Hindlimb muscle (tissue), 1 donor: Measurements from ENCODE around the gene FOXRED2. TPM values are rescaled to one million over a fixed set of nuclear protein-coding genes. Genes with fewer than 3 reads are reported as not detected.
"Not testable (repeated sequence)": the region's sequence is repeated elsewhere in the genome, so short reads cannot be mapped to it uniquely, and the experiment has no call there.

Experiments
- DNase-seq: peaks from one replicate; pipeline ENCODE4 v3.0.0-alpha.2; 2013
- polyA plus RNA-seq: library from polyadenylated mRNA; unstranded; fragments of 120-200 nt; gene quantifications from one replicate; pipeline ENCODE4 v1.2.1, GENCODE V29; 2013; ENCODE audit not compliant: insufficient read length

FOXRED2 gene
- polyA plus RNA-seq, 1 donor = 23.0 TPM

- DNase-seq = no peak
These were observed 37.6 kb downstream of the FOXRED2 start for GRCh38 chr22:36469094-36469710.

GRCh38 chr22:36467946-36468345 lies 38.9 kb downstream of the FOXRED2 start:
- DNase-seq = no peak

GRCh38 chr22:36467042-36467810 lies 39.6 kb downstream of the FOXRED2 start:
- no peak for DNase-seq

GRCh38 chr22:36466258-36466657 lies 40.6 kb downstream of the FOXRED2 start:
- DNase-seq = no peak

- no peak for DNase-seq
These were observed 41.4 kb downstream of the FOXRED2 start for GRCh38 chr22:36465232-36466021.

GRCh38 chr22:36464715-36465231 lies 42.1 kb downstream of the FOXRED2 start:
- no peak for DNase-seq

- no peak for DNase-seq
These were observed 43.1 kb downstream of the FOXRED2 start for GRCh38 chr22:36463783-36464184.

GRCh38 chr22:36461665-36462649 lies 44.9 kb downstream of the FOXRED2 start:
- no peak for DNase-seq

GRCh38 chr22:36460202-36460601 lies 46.6 kb downstream of the FOXRED2 start:
- DNase-seq = no peak

GRCh38 chr22:36457688-36458450 lies 49.0 kb downstream of the FOXRED2 start:
- no peak for DNase-seq

- no peak for DNase-seq
These were observed 50.4 kb downstream of the FOXRED2 start for GRCh38 chr22:36456464-36456845.

- DNase-seq = no peak
These were observed 51.0 kb downstream of the FOXRED2 start for GRCh38 chr22:36455571-36456463.

GRCh38 chr22:36454916-36455570 lies 51.8 kb downstream of the FOXRED2 start:
- DNase-seq = peak; percentile 80

- DNase-seq = no peak
These were observed 52.9 kb downstream of the FOXRED2 start for GRCh38 chr22:36453855-36454378.

- DNase-seq = not testable (repeated sequence)
These were observed 53.7 kb downstream of the FOXRED2 start for GRCh38 chr22:36452978-36453607.

- DNase-seq = no peak
These were observed 54.4 kb downstream of the FOXRED2 start for GRCh38 chr22:36452250-36452977.

- not testable (repeated sequence) for DNase-seq
These were observed 55.9 kb downstream of the FOXRED2 start for GRCh38 chr22:36450923-36451322.

GRCh38 chr22:36449596-36450175 lies 57.2 kb downstream of the FOXRED2 start:
- no peak for DNase-seq
